NCI-H1105 (cell line): ENCODE data around the gene OSBPL5.
"Not testable (repeated sequence)": the region's sequence is repeated elsewhere in the genome, so short reads cannot be mapped to it uniquely, and the experiment has no call there.

Experiments
- DNase-seq: peaks from one replicate; lab custom pipeline; 2025; lab: John Stamatoyannopoulos, UW

OSBPL5 gene

GRCh38 chr11:3181725-3182461, 16.8 kb upstream of the OSBPL5 start:
- no peak for DNase-seq

- DNase-seq: no peak
Measured at GRCh38 chr11:3180869-3181268, 15.8 kb upstream of the OSBPL5 start.

GRCh38 chr11:3178349-3178748, 13.2 kb upstream of the OSBPL5 start:
- DNase-seq: no peak

GRCh38 chr11:3177931-3178330, 12.8 kb upstream of the OSBPL5 start:
- DNase-seq: no peak

GRCh38 chr11:3176487-3176886, 11.4 kb upstream of the OSBPL5 start:
- DNase-seq: no peak

GRCh38 chr11:3175194-3175593, 10.1 kb upstream of the OSBPL5 start:
- no peak for DNase-seq

GRCh38 chr11:3174387-3174786, 9.3 kb upstream of the OSBPL5 start:
- DNase-seq: no peak

- no peak for DNase-seq
Measured at GRCh38 chr11:3173795-3174194, 8.7 kb upstream of the OSBPL5 start.

- no peak for DNase-seq
Measured at GRCh38 chr11:3171931-3172560, 6.9 kb upstream of the OSBPL5 start.

- DNase-seq: no peak
Measured at GRCh38 chr11:3170756-3171650, 5.9 kb upstream of the OSBPL5 start.

- DNase-seq: no peak
Measured at GRCh38 chr11:3170044-3170755, 5.1 kb upstream of the OSBPL5 start.

GRCh38 chr11:3169255-3170043, 4.3 kb upstream of the OSBPL5 start:
- no peak for DNase-seq

- not testable (repeated sequence) for DNase-seq
Measured at GRCh38 chr11:3168742-3169254, 3.7 kb upstream of the OSBPL5 start.

- DNase-seq: no peak
Measured at GRCh38 chr11:3167143-3168119, 2.3 kb upstream of the OSBPL5 start.

- peak; percentile 41 for DNase-seq
Measured at GRCh38 chr11:3166268-3167142, 1.4 kb upstream of the OSBPL5 start.

GRCh38 chr11:3165916-3166267, 782 bp upstream of the OSBPL5 start:
- no peak for DNase-seq

GRCh38 chr11:3164552-3165151, 458 bp downstream of the OSBPL5 start:
- DNase-seq: no peak

GRCh38 chr11:3164138-3164551, 965 bp downstream of the OSBPL5 start:
- no peak for DNase-seq
